ENCODE results near the gene PAQR3.

The PAQR3 gene

DNA sequence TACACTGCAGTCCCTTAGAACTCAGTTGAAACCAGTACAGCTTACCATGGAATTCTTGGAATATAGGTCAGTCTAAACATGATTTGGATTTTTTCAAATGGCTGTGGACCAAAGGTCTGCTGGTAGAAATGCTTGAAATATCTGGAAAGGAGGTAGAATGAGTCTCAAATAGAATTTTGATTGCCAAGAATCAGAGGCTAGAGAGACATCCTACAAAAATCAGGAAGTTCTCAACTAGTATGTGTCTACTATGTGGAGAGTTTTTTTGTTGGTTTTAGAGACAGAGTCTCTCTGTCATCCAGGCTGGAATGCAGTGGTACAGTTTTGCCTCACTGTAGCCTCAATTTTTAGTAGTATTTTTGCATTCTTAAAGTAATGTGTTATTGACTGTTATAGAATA is 53.6 kb downstream of the PAQR3 start:
- no peaks in the 10 kb centered on the region for H4K20me1 ChIP-seq (ENCODE audit: insufficient read depth, low read length)
- H3K4me3 ChIP-seq (ENCODE audit: low read depth in 1 of 2, low read length in 2 of 2), result no peak overlapping the region
- H3K36me3 ChIP-seq (ENCODE audit: insufficient read depth, low read length), result peaks cover 20% of the 10 kb centered on the region; the same call in 1 of the 2 replicates
- no peak overlapping the region for H2AFZ ChIP-seq (ENCODE audit: low read depth, low read length)
- no peak overlapping the region for H3K27ac ChIP-seq (ENCODE audit: low read length)
- no peaks in the 10 kb centered on the region for H3K27me3 ChIP-seq (ENCODE audit: insufficient read depth, low read length, poor library complexity)
- no peak for TF ChIP-seq EZH2 (IDR thresholded peaks at IDR 0.05; ENCODE audit: borderline replicate concordance, low read depth, low read length, severe bottlenecking)
- no peak for TF ChIP-seq CTCF (IDR thresholded peaks at IDR 0.05; ENCODE audit: borderline replicate concordance, extremely low read depth, low read length, poor library complexity, severe bottlenecking)
- H3K9ac ChIP-seq (ENCODE audit: low read depth, low read length), result no peak overlapping the region
- H3K4me1 ChIP-seq (ENCODE audit: insufficient read depth, low read length), result no peaks in the 10 kb centered on the region
- no peak overlapping the region for H3K4me2 ChIP-seq (ENCODE audit: insufficient read depth, low read length)
- ATAC-seq (ENCODE audit: insufficient read depth, low read depth) (no peak), DNase-seq (no peak)
- no peaks in the 10 kb centered on the region for H3K9me3 ChIP-seq (ENCODE audit: insufficient read depth, low read length, severe bottlenecking)
- no peaks in the 10 kb centered on the region for H3K79me2 ChIP-seq (ENCODE audit: insufficient read depth, low read length)

- H3K27ac ChIP-seq (ENCODE audit: low read length), result no peak overlapping the region
- H3K36me3 ChIP-seq (ENCODE audit: insufficient read depth, low read length), result peaks cover 22% of the 10 kb centered on the region; the same call in 1 of the 2 replicates
- no peaks in the 10 kb centered on the region for H3K9me3 ChIP-seq (ENCODE audit: insufficient read depth, low read length, severe bottlenecking)
- H3K4me2 ChIP-seq (ENCODE audit: insufficient read depth, low read length), result no peak overlapping the region
- TF ChIP-seq CTCF (IDR thresholded peaks at IDR 0.05; ENCODE audit: borderline replicate concordance, extremely low read depth, low read length, poor library complexity, severe bottlenecking), result no peak
- no peak for TF ChIP-seq EZH2 (IDR thresholded peaks at IDR 0.05; ENCODE audit: borderline replicate concordance, low read depth, low read length, severe bottlenecking)
- no peaks in the 10 kb centered on the region for H4K20me1 ChIP-seq (ENCODE audit: insufficient read depth, low read length)
- no peak overlapping the region for H3K9ac ChIP-seq (ENCODE audit: low read depth, low read length)
- H3K4me1 ChIP-seq (ENCODE audit: insufficient read depth, low read length), result no peaks in the 10 kb centered on the region
- H3K79me2 ChIP-seq (ENCODE audit: insufficient read depth, low read length), result no peaks in the 10 kb centered on the region
- no peak overlapping the region for H2AFZ ChIP-seq (ENCODE audit: low read depth, low read length)
- H3K27me3 ChIP-seq (ENCODE audit: insufficient read depth, low read length, poor library complexity), result no peaks in the 10 kb centered on the region
- DNase-seq, result no peak
- ATAC-seq (ENCODE audit: insufficient read depth, low read depth), result no peak
- H3K4me3 ChIP-seq (ENCODE audit: low read depth in 1 of 2, low read length in 2 of 2), result no peak overlapping the region
These were observed 58.3 kb downstream of the PAQR3 start for GRCh38 chr4:78880874-78881492.

DNA sequence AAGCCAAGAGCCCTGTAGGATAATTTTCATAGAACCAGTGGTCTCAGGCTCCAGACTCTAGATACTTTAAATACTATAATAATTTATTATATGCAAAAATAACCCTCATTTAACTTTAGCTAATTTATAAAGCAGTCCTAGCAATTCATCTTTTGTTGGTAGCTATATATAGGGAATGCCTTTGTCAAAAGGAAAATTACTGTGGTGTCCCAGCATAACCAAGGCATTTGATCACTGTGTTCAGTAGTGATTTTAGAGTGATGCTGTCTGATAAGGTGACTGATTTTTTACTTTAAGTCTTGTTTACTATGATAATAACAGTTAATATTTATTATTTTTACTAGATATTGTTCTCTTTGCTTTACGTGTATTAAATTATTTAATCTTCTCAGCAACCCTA is 61.2 kb downstream of the PAQR3 start:
- TF ChIP-seq EZH2 (IDR thresholded peaks at IDR 0.05; ENCODE audit: borderline replicate concordance, low read depth, low read length, severe bottlenecking) (no peak), CTCF (IDR thresholded peaks at IDR 0.05; ENCODE audit: borderline replicate concordance, extremely low read depth, low read length, poor library complexity, severe bottlenecking) (no peak)
- H2AFZ ChIP-seq (ENCODE audit: low read depth, low read length), result no peak overlapping the region
- H3K79me2 ChIP-seq (ENCODE audit: insufficient read depth, low read length), result no peaks in the 10 kb centered on the region
- no peaks in the 10 kb centered on the region for H3K4me1 ChIP-seq (ENCODE audit: insufficient read depth, low read length)
- H3K27ac ChIP-seq (ENCODE audit: low read length), result no peak overlapping the region
- DNase-seq (no peak), ATAC-seq (ENCODE audit: insufficient read depth, low read depth) (no peak)
- no peak overlapping the region for H3K4me2 ChIP-seq (ENCODE audit: insufficient read depth, low read length)
- peaks cover 34% of the 10 kb centered on the region for H3K36me3 ChIP-seq (ENCODE audit: insufficient read depth, low read length)
- no peaks in the 10 kb centered on the region for H3K27me3 ChIP-seq (ENCODE audit: insufficient read depth, low read length, poor library complexity)
- no peaks in the 10 kb centered on the region for H3K9me3 ChIP-seq (ENCODE audit: insufficient read depth, low read length, severe bottlenecking)
- no peak overlapping the region for H3K4me3 ChIP-seq (ENCODE audit: low read depth in 1 of 2, low read length in 2 of 2)
- H4K20me1 ChIP-seq (ENCODE audit: insufficient read depth, low read length), result no peaks in the 10 kb centered on the region
- no peak overlapping the region for H3K9ac ChIP-seq (ENCODE audit: low read depth, low read length)
